NB4 (cell line): Measurements from ENCODE around the gene LDLRAD4.

Experiments
- CTCF ChIP-seq: IDR thresholded peaks from one replicate; pipeline ENCODE4 v1.5.1; 2012; ENCODE audit warnings: low read depth, low read length
- POLR2A ChIP-seq: IDR thresholded peaks from 2 replicates; pipeline ENCODE4 v1.6.1; 2011; ENCODE audit warnings: mild to moderate bottlenecking; ENCODE audit not compliant: insufficient read length; ENCODE audit errors: extremely low read depth

GRCh38 chr18:13324880-13325279, 106.3 kb downstream of the LDLRAD4 start:
- TF ChIP-seq POLR2A, result no peak
- no peak for TF ChIP-seq CTCF
